ENCODE data around the gene FILIP1L.

The FILIP1L gene

DNA sequence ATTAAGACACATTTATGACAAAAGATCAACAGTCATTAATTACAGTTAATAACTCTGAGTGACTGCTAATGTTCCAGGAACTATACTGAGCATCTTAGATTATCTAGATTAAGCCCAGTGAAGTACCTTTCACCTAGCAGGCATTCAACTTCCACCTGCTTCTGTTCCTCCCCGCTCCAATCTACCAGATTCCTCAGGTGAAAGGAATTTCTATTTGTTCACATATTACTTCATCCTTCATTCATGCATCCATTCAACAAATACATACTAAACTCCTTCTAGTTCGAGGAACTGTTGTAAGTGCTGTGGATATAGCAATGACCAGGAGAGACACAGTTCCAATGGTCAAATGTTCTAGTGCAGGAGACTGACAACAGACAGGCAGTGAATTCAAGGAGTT, 139.3 kb downstream of the FILIP1L start:
- no peak for DNase-seq (ENCODE audit: low read depth, low spot score)

DNA sequence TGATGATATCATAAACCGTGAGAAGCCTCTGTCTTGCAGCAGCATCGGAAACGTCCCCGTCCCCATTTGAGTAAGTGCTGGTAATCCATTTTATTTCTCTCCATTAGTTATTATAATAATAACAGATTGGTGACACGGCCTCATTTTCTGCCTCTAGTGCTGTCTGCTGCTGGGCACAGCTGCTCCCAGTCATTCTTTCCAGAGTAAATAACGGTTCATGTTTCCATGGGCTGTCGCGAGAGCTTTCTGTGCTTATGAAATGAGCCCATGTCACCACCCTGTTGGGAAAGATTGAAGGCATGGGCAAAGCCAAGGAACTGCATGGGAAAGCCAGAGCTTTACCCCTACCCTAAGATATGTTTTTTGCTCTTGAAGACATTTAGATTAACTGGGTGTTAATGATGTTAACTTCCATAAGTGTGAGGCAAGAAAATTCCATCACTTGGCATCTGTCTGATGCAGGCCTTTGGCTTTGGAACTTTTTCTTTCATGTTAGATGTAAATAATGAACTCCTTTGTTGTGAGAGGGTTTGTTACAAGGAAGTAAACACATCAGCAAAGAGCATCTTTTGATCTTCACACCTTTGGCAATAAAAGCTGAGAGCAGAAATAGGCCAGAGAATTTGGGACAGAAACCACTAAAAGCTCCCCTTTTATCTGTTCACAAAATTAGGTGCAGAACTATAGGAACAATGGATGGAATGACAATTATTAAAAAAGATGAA, 141.8 kb downstream of the FILIP1L start:
- DNase-seq (ENCODE audit: low read depth, low spot score) = no peak

DNA sequence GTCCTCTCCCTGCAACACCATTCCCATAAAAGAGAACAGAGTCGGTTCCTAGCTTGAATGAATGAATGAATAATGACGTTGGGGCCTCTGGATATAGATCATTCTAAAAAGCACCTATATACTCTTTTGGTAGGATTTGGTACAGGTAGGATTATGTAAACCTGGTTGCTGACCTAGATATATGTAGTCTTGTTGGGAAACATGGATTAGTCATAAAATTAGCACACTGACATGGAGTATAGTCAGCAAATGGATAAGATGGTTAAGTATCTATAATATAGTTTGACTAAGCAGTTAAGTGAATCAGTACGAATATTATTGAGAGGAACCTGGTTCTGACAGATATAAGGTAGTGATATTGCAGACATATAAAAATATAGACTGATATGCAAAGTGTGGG, 142.5 kb downstream of the FILIP1L start:
- DNase-seq (ENCODE audit: low read depth, low spot score) = no peak

DNA sequence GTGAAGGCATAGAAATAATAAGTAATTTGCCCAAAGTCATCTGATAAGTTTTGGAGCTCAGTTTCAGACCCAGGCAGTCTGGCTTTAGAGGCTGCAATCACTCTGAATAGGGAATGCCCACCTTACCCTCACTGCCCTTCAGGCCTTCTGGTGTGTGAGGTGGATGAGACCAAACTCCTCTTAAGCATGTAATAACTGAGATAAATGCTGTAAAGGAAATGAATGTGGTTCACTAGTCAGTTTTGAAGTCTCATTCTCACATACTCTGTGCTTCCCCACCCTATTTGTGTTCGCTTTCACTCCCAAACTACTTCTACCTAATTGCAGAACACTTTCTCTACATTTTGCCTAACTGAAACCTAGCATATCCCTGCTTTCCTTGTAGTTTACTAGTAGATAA, 144.1 kb downstream of the FILIP1L start:
- DNase-seq (ENCODE audit: low read depth, low spot score) = no peak

DNA sequence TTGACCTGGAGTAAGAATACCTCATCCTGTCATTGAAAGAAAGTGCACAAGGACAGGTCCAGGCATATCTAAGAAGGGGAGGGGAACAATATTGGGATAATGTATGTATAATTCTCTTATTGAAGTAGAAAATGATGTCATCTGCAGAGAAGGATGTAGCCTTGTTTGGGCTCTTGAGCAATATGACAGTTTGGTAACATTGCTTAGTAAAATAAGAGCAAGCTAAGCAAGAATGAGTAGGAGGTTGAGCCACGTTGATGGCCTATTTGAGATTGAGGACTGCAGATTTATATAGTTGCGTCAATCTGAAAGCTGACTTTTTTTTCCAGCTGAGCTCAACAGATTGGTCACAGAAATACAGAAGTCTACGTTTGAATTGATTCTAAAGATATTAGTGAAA, 145.2 kb downstream of the FILIP1L start:
- no peak for DNase-seq (ENCODE audit: low read depth, low spot score)

DNA sequence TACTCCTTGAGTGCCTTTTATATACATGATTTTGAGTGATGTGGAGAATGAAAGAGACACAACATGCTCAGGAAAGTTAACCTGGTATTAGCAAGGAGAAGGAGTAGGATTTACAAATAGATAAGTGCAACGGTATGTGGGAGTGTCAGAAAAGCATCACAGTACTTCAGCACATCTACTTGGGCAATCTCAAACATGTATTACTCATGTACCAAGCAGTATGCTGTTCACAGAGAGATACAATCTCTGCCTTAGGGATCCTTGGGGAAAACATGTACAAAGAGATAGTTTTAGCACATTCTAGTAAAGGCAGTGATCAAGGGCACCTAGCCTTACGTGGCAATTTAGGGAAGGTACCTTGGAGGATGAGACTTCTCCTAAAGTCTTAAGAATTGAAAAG, 146.5 kb downstream of the FILIP1L start:
- no peak for DNase-seq (ENCODE audit: low read depth, low spot score)

DNA sequence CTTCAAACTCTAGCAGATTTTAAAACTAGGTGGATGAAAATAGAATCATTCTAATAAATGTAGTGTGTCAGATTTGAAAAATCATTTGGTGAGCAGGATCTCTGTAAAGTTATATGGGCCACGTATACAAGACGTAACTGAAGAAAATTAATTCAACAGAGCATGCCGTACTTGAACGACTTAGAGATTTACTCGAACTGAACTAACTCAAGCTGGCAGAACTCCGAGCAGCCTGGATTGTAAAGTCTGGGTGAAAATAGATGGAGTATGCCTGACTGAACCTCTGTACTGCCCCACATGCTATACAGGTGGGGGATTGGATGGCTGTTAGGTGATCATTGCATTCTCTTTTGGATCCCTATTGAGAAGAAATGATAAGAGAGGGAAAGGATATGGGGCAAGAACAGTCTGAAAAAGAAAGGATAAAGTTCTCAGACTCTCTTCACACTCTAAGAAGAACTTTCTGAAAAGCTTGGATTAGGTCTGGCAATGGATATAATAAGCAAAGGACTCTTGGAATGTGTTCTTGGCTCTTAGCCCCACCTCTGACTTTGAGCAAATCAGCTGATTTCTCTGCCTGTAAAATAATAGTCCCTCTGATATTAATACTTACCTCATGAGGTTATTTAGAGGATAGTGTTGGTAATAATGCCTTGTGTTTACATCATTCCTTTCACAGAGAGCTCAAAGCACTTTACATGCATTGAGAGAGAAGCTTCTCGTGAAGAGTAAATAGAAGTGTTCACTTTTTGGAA, 147.5 kb downstream of the FILIP1L start:
- DNase-seq (ENCODE audit: low read depth, low spot score) = no peak

DNA sequence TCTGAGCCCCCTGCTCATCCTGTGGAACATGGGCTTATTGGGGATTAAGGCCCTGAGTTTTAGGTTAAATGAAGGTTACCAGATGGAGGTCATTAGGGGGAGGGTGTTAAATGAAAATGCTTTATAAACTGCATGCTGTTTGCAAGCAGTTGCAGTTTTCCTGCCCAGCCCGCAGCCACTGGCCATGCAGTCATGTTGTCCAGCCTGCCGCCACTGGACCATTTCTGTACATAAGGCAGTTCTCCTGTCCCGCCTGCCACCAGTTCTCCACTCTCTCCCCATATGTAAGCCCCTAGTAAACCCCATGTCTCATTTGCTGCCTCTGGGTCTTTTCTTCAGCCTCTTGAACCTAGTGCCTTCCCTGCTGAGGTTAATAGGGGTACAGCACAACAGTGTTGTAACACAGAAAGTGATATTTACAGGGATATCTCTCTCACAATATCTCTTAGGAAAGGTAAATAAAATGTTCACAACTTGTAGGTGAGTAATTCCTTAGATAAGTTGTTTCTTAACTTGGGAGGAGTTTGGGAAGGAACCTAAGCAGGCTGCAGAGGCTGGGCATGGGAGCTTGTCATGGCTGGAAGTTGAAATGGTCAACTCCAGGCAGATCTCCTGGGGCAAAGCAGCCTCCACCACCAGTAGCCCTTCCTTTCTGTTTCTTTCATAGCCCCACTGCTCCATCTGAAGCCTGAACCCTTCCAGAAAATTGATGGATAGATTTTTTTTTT, 148.5 kb downstream of the FILIP1L start:
- DNase-seq (ENCODE audit: low read depth, low spot score) = no peak

DNA sequence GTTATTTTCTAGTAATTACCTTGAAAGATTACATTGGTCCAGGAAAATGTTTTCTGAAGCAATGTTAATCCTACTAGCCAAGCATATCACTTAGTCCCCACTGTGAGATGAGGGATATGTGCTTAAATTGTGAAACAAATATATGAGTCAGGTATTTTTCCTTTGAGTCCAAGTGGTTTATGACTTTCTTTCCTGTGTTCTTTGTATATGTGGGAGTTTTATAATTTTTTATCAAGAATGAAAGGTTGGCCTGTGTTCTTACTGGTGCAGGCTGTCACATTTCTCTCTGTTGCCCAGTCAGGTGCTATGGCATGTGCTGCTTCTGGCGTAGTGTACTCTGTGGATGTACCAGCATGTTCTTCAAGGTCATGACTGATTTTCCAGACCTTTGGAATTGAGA, 149.2 kb downstream of the FILIP1L start:
- DNase-seq (ENCODE audit: low read depth, low spot score) = no peak

DNA sequence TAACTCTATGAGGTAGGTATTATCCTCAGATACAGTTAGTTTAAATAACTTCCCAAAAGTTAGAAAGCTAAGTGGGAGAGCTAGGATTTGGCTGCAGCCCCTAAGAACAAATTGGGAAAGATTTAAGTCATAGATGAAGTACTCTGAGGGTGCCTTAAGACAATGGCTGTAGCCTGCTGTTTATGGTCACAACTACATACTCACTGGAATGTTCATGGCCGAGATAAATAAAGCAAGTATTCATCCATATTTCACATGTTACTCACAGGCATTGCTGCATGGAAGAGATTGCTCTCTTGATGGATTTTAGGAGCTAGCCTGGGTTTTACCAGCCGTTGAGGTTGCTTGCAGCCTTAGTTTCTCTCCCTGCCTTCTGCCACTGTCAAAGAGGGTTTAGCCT, 151.6 kb downstream of the FILIP1L start:
- no peak for DNase-seq (ENCODE audit: low read depth, low spot score)

DNA sequence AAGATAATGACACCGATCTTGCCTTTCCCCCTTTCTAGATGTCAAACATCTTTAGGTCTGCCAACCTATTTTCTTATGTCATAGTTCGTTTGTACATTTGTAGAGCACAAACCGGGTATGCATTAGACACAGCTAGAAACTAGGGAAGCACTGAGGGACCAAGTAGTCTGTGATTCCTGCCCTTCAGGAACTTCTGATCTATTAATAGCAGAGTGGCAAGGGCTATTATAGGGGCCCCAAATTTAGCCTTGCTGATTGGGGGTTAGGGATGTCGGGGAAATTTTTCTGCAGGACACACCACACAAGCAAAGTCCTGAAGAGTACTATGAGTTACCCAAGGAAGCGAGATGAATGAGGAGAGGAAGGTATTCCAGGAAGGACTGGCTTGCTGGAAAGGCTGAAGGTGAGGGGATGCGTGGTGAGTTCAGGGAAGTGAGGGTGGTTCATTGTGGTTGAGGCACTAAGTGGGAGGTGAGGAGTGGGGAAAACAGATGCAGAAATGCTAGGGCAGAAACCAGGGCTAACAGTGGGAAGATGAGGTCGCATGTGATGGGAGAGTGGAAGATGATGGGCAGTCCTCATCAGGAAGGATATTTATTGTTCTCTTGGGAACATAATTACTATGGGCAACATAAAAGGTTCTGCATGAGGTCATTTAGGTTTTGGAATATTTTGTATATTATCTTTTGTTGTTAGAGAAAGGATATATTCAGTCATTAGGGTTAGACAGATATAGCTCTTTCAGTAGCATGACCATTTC, 152.4 kb downstream of the FILIP1L start:
- no peak for DNase-seq (ENCODE audit: low read depth, low spot score)

DNA sequence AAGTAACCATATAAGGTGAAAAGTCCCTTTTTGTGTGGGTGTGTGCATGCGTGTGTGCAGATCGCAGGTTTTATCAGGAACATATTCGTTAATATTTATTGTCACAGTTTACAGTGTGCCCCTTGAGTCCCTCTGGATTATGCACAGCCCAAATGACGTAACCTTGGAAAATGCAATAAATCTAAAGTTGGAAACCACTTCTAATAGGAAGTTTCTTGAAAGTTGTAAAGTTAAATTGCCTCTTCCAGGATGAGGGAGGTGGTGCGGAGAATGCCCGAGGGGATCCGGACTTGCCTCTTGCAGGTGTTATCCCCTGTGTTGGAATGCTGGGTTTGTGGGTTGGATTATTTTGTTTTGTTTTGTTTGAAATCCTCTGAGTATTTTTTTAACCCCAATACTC, 153.4 kb downstream of the FILIP1L start:
- no peak for DNase-seq (ENCODE audit: low read depth, low spot score)

DNA sequence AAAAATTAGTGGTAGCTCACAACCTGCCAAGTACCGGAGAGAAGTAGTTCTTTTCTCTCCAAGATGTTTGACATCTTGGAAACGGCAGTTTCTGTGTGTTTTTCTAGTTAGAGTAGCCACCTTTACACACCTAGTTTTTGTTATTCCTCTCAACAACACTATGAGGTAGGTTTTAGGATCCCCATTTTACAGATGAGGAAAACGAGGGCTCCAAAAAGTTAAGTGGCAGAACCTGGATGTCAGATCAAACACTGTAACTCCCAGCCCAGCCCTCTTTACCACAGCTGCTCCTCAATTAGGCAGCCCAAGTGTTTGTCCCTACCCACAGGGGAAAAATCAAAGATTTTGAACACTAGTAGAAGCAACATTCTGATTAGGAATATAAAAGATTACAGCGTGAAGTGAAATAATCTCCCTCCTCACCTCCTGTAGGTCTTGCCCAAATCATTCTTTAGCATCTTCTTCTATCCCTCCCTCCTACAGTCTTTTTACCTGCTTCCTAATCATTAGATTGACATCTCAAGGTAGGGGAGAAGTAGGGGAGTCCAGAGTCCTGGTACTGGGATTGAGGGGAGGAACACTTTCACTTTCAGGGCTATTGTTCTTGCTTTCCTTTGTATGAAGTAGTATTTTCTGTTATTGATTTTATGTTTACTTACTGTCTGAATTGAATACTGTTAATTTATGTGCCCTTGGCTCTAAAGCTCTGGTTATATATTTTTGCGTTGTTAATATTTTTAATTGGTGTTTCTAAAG, 154.0 kb downstream of the FILIP1L start:
- no peak for DNase-seq (ENCODE audit: low read depth, low spot score)

DNA sequence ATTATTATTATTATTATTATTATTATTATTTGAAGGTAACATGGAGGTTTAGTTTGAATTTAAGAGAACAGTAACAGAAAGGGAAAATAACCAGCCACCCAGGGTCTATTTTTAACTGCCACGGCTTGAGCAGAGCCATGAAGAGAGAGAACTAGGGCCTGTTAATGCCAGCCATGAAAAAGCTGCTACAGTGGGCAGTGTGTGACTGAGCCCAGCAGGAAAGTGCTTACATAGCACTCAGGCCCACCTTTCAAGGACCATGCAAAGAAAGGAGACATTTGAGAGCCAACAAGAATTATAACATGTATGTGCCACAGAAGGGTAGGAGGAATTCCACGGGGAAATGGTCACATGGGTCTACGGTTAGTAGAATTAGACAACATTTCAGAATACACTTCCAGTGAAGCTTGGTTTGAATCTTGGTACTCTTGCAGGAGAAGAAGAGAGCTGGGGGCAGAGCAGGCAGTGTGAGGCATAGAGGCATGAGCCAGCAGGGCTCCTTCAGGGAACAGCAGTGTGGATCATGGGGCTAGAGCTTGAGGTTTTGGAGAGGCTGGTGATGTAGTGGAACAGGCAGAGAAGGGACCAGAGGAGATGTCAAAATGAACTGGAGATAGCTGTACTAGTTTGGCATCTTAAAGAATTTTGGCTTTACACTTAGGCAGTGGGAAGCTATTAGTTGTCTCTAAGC, 155.9 kb downstream of the FILIP1L start:
- no peak for DNase-seq (ENCODE audit: low read depth, low spot score)

DNA sequence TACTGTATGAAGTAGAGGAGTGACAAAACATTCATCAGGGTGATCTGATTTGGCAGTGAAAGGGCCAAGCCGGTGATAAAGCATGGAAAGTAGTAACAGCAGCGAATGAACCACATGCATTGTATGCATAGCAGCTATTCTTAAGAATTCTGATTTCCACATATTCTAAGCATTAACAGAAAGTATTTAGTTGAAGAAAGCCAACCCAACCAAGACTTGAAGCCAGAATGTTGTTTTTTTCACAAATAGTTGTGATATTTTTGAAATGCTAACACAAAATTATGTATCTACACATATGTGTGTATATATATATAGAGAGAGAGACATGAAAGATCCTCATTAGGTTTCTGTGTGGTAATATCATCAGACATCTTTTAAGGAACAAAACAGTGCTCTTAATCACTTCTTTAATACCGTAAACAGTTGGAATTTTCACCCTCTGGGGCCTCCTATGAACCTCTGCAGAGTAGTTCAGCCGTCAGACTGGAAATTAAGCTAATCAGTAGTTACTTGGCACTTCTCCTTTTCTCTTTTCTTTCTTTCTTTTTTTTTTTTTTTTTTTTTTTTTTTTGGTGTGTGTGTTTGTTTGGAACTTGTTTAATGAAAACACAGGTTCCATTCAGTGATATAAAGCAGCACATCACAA, 157.0 kb downstream of the FILIP1L start:
- no peak for DNase-seq (ENCODE audit: low read depth, low spot score)

DNA sequence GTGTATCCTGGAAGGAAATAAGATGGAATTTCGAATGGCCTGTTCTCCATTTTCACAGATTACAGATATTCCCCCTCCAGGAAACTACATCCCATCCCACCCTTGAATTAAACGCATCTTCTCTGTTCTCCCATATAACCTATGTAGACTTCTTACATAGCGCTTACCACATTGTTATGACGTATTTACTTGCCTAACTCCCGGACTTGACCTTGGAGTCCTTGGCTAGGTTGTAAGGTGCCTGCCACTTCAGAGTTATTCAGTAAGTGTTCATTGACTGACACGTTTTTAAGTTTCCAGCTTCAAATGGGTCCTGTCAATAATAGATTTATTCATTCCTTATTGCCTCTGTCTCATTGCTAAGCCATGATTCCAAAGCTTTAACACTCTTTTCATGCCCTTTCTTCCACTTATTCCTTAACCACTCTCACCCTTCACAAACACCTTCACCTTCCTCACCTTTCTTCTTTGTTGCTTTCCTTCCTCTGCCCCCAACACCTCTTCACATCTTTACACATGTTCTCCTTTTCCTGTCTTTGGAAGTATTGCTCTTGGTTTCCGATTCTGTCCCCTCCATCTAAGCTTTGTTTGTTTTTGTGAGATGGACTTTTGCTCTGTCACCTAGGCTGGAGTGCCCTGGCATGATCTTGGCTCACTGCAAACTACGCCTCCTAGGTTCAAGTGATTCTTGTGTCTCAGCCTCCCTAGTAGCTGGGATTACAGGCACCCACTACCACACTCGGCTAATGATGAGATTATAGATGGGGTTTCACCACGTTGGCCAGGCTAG, 158.3 kb downstream of the FILIP1L start:
- no peak for DNase-seq (ENCODE audit: low read depth, low spot score)

DNA sequence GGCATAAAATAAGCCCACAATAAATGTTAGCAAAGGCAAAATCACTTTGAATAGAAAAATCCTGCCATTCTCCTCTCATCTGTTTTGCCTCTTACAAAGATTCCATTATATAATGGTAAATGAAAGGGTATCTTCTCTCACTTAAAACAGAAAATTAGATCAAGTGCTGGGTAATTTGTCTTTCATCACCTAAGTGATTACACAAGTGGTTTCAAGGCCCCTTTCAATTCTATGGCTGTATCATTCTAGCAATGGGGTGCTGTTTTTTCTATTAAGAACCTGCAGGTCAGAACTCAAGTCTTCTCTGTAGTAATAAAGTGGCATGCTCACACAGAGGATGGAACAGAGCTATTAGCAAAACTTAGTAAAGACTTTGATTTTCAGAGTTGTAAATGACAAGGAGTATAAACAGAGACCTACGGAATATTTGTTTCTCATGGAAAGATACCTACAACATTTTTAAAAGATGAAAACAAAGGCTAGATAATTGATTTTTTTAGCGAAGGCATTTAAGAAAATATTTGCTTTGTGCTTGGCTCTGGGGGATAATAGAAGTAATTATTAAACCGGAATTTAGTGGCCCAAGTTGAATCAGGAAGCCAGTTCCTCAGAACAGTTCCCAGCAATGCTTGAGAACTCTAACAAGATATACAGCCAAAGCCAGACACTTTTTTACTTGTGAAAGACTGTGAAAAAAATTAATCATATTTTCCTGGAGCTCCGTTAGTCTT, 159.2 kb downstream of the FILIP1L start:
- DNase-seq (ENCODE audit: low read depth, low spot score) = no peak

DNA sequence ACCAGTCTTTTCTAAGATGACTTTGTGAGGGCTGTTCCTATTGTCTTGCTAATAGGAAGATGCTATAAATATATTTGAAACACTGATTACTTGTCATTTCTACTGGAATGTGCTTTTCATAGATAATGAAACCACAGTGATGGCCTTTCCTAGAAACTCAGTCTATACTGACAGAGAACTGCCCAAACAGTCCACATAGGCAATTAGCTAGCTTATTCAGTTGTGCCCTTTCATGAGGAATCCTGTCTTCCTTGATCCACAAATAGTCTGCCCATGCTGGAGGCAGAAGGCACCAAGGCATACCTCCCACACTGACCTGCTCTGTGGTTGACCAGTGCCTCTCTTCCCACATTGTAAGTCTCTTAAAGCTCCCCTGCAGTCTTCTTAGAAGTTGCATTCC, 160.7 kb downstream of the FILIP1L start:
- DNase-seq (ENCODE audit: low read depth, low spot score) = no peak

DNA sequence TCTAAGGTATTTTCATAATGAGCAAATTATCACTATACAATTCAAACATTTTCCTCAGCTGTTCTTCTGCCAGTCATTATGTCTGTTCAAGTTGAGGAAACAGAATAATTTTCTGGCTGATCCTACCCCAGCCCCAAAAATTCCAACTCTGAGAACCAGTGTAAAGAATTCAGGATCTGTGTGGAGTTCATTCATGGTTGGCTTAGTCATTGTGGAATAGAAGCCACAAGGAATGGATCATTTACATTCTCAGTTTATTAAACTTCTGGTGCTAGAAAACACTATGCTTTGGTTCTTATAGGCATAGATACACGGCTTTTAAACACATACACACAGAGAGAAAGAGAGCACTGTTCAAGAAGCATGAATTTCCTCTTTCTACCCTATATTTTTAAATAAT, 162.0 kb downstream of the FILIP1L start:
- DNase-seq (ENCODE audit: low read depth, low spot score) = no peak
